GM12878 (cell line): ENCODE results near the gene DNAJC4. TPM values are rescaled to one million over a fixed set of nuclear protein-coding genes. Genes with fewer than 3 reads are reported as not detected.

Experiments used
- ATAC-seq: fragments of 200-7000 bp; cut with Tn5 transposase; 3 replicates; pipeline ENCODE4 v1.9.1; 2020; ENCODE audit warnings: mild to moderate bottlenecking, moderate library complexity
- BruUV-seq: library from RNA; stranded (reverse); fragments of 400-500 nt; replicated peaks from 2 replicates; lab custom pipeline; 2021; lab: Mats Ljungman, UMichigan
- CTCF ChIA-PET: fragments of 300-600 bp; sonication (Branson Sonifier 250); formaldehyde crosslinking; extraction: SDS; loops from one replicate; lab custom pipeline; 2021; ENCODE audit warnings: inconsistent platforms; lab: Yijun Ruan, JAX
- POLR2A ChIA-PET: fragments of 350-600 bp; formaldehyde crosslinking; extraction: SDS; loops from one replicate; lab custom pipeline; 2021; ENCODE audit warnings: inconsistent platforms; lab: Charles Lee
- RAD21 ChIA-PET: fragments of 300-600 bp; sonication (Branson Sonifier 250); formaldehyde crosslinking; loops from one replicate; lab custom pipeline; 2023; ENCODE audit warnings: antibody characterized with exemption; ENCODE audit not compliant: unreplicated experiment; lab: Charles Lee
- SMC1A ChIA-PET: fragments of 300-600 bp; sonication (Branson Sonifier 250); formaldehyde crosslinking; loops from one replicate; lab custom pipeline; 2023; ENCODE audit not compliant: unreplicated experiment, uncharacterized antibody; lab: Charles Lee
- DNase-seq: peaks from one replicate; pipeline ENCODE4 v3.0.0-alpha.2; 2011; ENCODE audit warnings: low read depth, low spot score
- FAIRE-seq: peaks from 3 replicates; lab custom pipeline; 2011; peaks lifted over from hg19 to GRCh38; lab: Jason Lieb, UNC
- H2AFZ ChIP-seq: 2 replicates; pipeline ENCODE4 v1.6.0; 2011; ENCODE audit warnings: low read depth, low read length, control low read depth; ENCODE audit not compliant: control insufficient read depth
- H3K27ac ChIP-seq: 2 replicates; pipeline ENCODE4 v1.5.1; 2011; ENCODE audit warnings: control low read depth; ENCODE audit not compliant: control insufficient read depth, insufficient read depth
- H3K27me3 ChIP-seq, 2 experiments: replicated peaks in 1 of 2; 2 replicates each; pipeline versions ENCODE4 v1.6.0 to v1.6.1; 2011; ENCODE audit warnings: low read length in 1 of 2; ENCODE audit not compliant: control insufficient read depth in 2 of 2, insufficient read depth in 2 of 2
- H3K36me3 ChIP-seq, 2 experiments: 2 replicates each; pipeline ENCODE4 v1.5.1; 2011; ENCODE audit warnings: low read length in 1 of 2; ENCODE audit not compliant: control insufficient read depth in 2 of 2, insufficient read depth in 2 of 2
- H3K4me1 ChIP-seq: 2 replicates; pipeline ENCODE4 v1.6.1; 2011; ENCODE audit warnings: mild to moderate bottlenecking, low read length, moderate library complexity, mixed read lengths; ENCODE audit not compliant: control insufficient read depth, insufficient read depth
- H3K4me2 ChIP-seq: 2 replicates; pipeline ENCODE4 v1.6.0; 2011; ENCODE audit warnings: control low read depth; ENCODE audit not compliant: control insufficient read depth, insufficient read depth
- H3K4me3 ChIP-seq: fragments of 200-600 bp; sonication (generic); 2 replicates; pipeline ENCODE4 v1.5.1; 2016
- H3K79me2 ChIP-seq: 2 replicates; pipeline ENCODE4 v1.6.0; 2011; ENCODE audit warnings: low read length; ENCODE audit not compliant: control insufficient read depth, insufficient read depth
- H3K9ac ChIP-seq: 2 replicates; pipeline ENCODE4 v1.8.0; 2011; ENCODE audit warnings: low read length, control low read depth, mixed read lengths; ENCODE audit not compliant: control insufficient read depth, insufficient read depth
- H3K9me3 ChIP-seq: replicated peaks from 3 replicates; pipeline ENCODE4 v1.5.1; 2011; ENCODE audit warnings: mild to moderate bottlenecking, low read length; ENCODE audit not compliant: control insufficient read depth, insufficient read depth
- H4K20me1 ChIP-seq: 2 replicates; pipeline ENCODE4 v1.6.0; 2011; ENCODE audit not compliant: control insufficient read depth, insufficient read depth
- ATF2 ChIP-seq: IDR thresholded peaks from 2 replicates; pipeline ENCODE4 v1.6.1; 2012; ENCODE audit warnings: low read length, inconsistent platforms
- BRCA1 ChIP-seq: IDR thresholded peaks from 2 replicates; pipeline ENCODE4 v1.6.1; 2011; ENCODE audit warnings: low read depth, low read length, improper control_type of control experiment
- EED ChIP-seq: sonication (generic); IDR thresholded peaks from 2 replicates; pipeline ENCODE4 v1.6.1; 2016; ENCODE audit warnings: antibody characterized with exemption, low read depth
- EGR1 ChIP-seq, 2 experiments: IDR thresholded peaks; 1 replicate in 1 of 2; 2 replicates in 1 of 2; pipeline ENCODE4 v1.6.1; 2011 to 2012; ENCODE audit warnings: low read depth in 2 of 2, low read length in 2 of 2, borderline replicate concordance in 1 of 2, mild to moderate bottlenecking in 1 of 2, moderate library complexity in 1 of 2
- NKRF ChIP-seq: fragments of 450-650 bp; conservative IDR thresholded peaks from 2 replicates; pipeline ENCODE4 v1.6.1; 2017; ENCODE audit warnings: mild to moderate bottlenecking, moderate library complexity
- NRF1 ChIP-seq: conservative IDR thresholded peaks from 2 replicates; pipeline ENCODE4 v1.6.1; 2011; ENCODE audit warnings: mild to moderate bottlenecking, low read depth, low read length, improper control_type of control experiment
- PKNOX1 ChIP-seq: fragments of 450-650 bp; IDR thresholded peaks from 2 replicates; pipeline ENCODE4 v1.6.1; 2016; ENCODE audit warnings: mild to moderate bottlenecking
- SMC3 ChIP-seq: IDR thresholded peaks from 2 replicates; pipeline ENCODE4 v1.6.1; 2011; ENCODE audit warnings: low read length, improper control_type of control experiment, borderline replicate concordance
- ZNF592 ChIP-seq: fragments of 450-650 bp; IDR thresholded peaks from 2 replicates; pipeline ENCODE4 v1.6.1; 2017; ENCODE audit warnings: mild to moderate bottlenecking, moderate library complexity
- ZNF622 ChIP-seq: fragments of 450-650 bp; IDR thresholded peaks from 2 replicates; pipeline ENCODE4 v1.6.1; 2017; ENCODE audit warnings: mild to moderate bottlenecking, inconsistent platforms
- WGBS: methylation state at CpG from one replicate; pipeline ENCODE4 v1.1.6; 2016; ENCODE audit warnings: low lambda C conversion rate; ENCODE audit not compliant: insufficient replicate concordance, insufficient coverage; ENCODE audit errors: missing lambda C conversion rate; 5-methylcytosine and 5-hydroxymethylcytosine counted together
- in situ Hi-C: fragments of 300-500 bp; cut with MboI; formaldehyde crosslinking; loops from 9 replicates; pipeline ENCODE4 v1.14.3; 2018; ENCODE audit warnings: mixed read lengths
- intact Hi-C: fragments of 100-400 bp; cut with micrococcal nuclease; formaldehyde crosslinking; loops from one replicate; pipeline ENCODE4 v1.14.2; 2022; ENCODE audit not compliant: unreplicated experiment
- polyA plus RNA-seq, 11 experiments: library from polyadenylated mRNA; depleted of rRNA in 4 of 11; unstranded in 6 of 11; stranded (reverse) in 5 of 11; fragments of >200 nt; fragmentation: Nextera tagmentation in 4 of 11; fragmentation: Illumina TruSeq in 1 of 11; extraction: Ambion mirVana in 4 of 11; extraction: Trizol in 1 of 11; gene quantifications; 1 replicate in 1 of 11; 2 replicates in 10 of 11; pipeline versions ENCODE4 v1.2.1 to v1.2.3, GENCODE V29; 2011 to 2016; ENCODE audit warnings: inconsistent platforms in 2 of 11, missing spikeins in 2 of 11, low read depth in 1 of 11
- total RNA-seq, 4 experiments: library from RNA; depleted of rRNA in 3 of 4; stranded (reverse); fragments of >200 nt in 3 of 4; fragmentation: Illumina TruSeq in 1 of 4; extraction: Trizol in 1 of 4; gene quantifications; 2 replicates each; pipeline versions ENCODE4 v1.2.1 to v1.2.3, GENCODE V29; 2013 to 2021

Gene DNAJC4
- total and polyA plus RNA-seq, 10 of the 15 experiments (the other 5 are each of a cell fraction or from before 2014, with no cell fraction given), result 3.7 to 64.9 (median 30.1) TPM

GRCh38 chr11:64225608-64226506, 4.5 kb upstream of the DNAJC4 start, which contains the start of the genes NUDT22 and TRPT1 (continued):
- TF ChIP-seq PKNOX1, result no peak
- TF ChIP-seq NKRF, result peak; percentile 64; the same call in 1 of the 2 replicates
- no peak for TF ChIP-seq BRCA1
- TF ChIP-seq EGR1 (IDR thresholded peaks at IDR 0.05; ENCODE audit: borderline replicate concordance in 1 of 2, low read depth in 2 of 2, low read length in 2 of 2), result no peak
- no peak for TF ChIP-seq SMC3

GRCh38 chr11:64226507-64227051, 3.8 kb upstream of the DNAJC4 start:
- Histone ChIP-seq H3K27ac (peak overlapping the region; percentile 96), H3K27me3 (no peaks in the 10 kb centered on the region), H3K4me2 (peak overlapping the region; percentile 98), H3K9ac (peak overlapping the region; percentile 98), H3K36me3 (peaks cover 9% of the 10 kb centered on the region in 2 experiments), H3K9me3 (no peaks in the 10 kb centered on the region), H3K79me2 (peaks cover 38% of the 10 kb centered on the region), H3K4me3 (peak overlapping the region; percentile 90), H2AFZ (peak overlapping the region; percentile 54), H3K4me1 (peaks cover 20% of the 10 kb centered on the region), H4K20me1 (no peaks in the 10 kb centered on the region)
- intact Hi-C loops, result no loop called here
- ChIA-PET POLR2A (interaction anchor here (0.5 to 9.7 kb wide), 18 partner anchors 9 to 112 kb away, joined by 3 to 85 read pairs (median 6); partner anchors contain the start of genes BAD, FERMT3, FKBP2 and PPP1R14B), CTCF (interaction anchor here (0.5 to 5.0 kb wide), 13 partner anchors 12 to 78 kb away, joined by 3 to 59 read pairs (median 4); partner anchors contain the start of genes FERMT3 and FKBP2), RAD21 (interaction anchor here (0.8 to 3.3 kb wide), 10 partner anchors 10 to 109 kb away, joined by 3 to 34 read pairs (median 4); partner anchors contain the start of genes BAD, FERMT3, FKBP2 and PRDX5), SMC1A (interaction anchor here (1.0 to 5.4 kb wide), 7 partner anchors 10 to 75 kb away, joined by 3 to 56 read pairs (median 3); partner anchors contain the start of genes FERMT3 and FKBP2)
- BruUV-seq, result TSS peak; percentile 72
- peak; percentile 84 for FAIRE-seq
- 1% methylated on average over 26 of the region's 26 CpGs for WGBS
- in situ Hi-C loops, result loop anchor here (25.0 kb wide), 1 partner anchor 1636 kb away; the partner anchor contains the start of genes CFL1, EFEMP2 and MUS81
- ATAC-seq, result peak; percentile 67
- DNase-seq, result no peak
- TF ChIP-seq ATF2, result no peak
- no peak for TF ChIP-seq ZNF592
- no peak for TF ChIP-seq ZNF622
- no peak for TF ChIP-seq EED
- TF ChIP-seq NRF1, result no peak
